GM12892 (cell line): ENCODE measurements around the gene ETS2.

Experiments used
- POLR2A ChIP-seq: IDR thresholded peaks from 2 replicates; pipeline ENCODE4 v1.6.1; 2011; ENCODE audit warnings: low read depth, low read length, control low read depth
- POLR2AphosphoS5 ChIP-seq: IDR thresholded peaks from 2 replicates; pipeline ENCODE4 v1.6.1; 2011; ENCODE audit warnings: low read depth, low read length, control low read depth
- TAF1 ChIP-seq: IDR thresholded peaks from 2 replicates; pipeline ENCODE4 v1.6.1; 2011; ENCODE audit warnings: low read depth, mild to moderate bottlenecking, control low read depth, low read length, borderline replicate concordance

- TF ChIP-seq POLR2A (no peak), POLR2AphosphoS5 (no peak), TAF1 (no peak)
These were observed 51.6 kb downstream of the ETS2 start for GRCh38 chr21:38857152-38857825.
